ENCODE measurements around the gene KCNJ18.
"Not testable (repeated sequence)": the region's sequence is repeated elsewhere in the genome, so short reads cannot be mapped to it uniquely, and the experiment has no call there.

Gene KCNJ18

GRCh38 chr17:21691883-21692703, at the start of gene KCNJ18:
KCNJ18 (plus strand) TSS chr17:21692523; CDS start chr17:21702787, 10,264 bp downstream.
- DNase-seq: not testable (repeated sequence)

GRCh38 chr17:21648125-21648524, 44.2 kb upstream of the KCNJ18 start:
- not testable (repeated sequence) for DNase-seq

GRCh38 chr17:21650043-21650442, 42.3 kb upstream of the KCNJ18 start:
- not testable (repeated sequence) for DNase-seq

- DNase-seq: not testable (repeated sequence)
Observed at GRCh38 chr17:21652049-21652448, 40.3 kb upstream of the KCNJ18 start.

GRCh38 chr17:21653211-21653610, 39.1 kb upstream of the KCNJ18 start:
- not testable (repeated sequence) for DNase-seq

DNA sequence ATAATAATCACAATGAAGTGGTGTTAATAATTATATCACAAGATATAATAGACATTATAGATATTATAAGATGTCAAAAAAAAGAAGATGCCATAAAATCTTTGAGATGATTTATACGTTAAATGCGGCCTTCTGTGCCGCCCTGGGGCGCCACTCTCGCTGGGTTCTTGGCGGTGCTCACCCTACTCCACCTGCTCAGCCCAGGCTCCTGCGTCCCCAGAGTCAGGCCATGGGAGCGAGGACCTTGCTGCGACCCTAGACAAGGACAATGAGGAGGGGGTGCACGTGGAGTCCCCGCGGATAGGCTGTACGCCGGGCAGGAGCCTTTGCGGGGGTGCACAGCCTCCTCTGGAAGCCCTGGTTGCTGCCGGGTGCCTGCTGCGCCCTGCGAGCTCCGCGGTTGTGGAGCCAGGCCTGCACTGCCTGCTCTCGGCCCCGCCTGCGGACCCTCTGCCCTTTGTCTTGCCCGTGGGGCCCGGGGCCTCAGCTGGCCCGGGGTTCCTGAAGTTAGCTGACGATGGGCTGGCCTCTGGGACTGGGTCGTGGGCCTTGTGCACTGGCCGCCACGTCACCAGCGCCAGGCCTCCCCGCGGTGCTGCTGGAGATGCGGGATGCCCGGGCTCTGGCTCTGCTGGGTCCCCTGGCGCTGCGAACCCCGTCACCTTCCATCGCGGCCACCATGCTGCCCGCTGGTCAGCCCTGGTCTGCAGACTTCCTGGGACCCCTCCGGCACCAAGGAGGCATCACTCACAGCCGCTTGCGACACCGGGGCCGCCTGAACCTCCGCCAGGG, 35.6 kb upstream of the KCNJ18 start:
- not testable (repeated sequence) for DNase-seq

DNA sequence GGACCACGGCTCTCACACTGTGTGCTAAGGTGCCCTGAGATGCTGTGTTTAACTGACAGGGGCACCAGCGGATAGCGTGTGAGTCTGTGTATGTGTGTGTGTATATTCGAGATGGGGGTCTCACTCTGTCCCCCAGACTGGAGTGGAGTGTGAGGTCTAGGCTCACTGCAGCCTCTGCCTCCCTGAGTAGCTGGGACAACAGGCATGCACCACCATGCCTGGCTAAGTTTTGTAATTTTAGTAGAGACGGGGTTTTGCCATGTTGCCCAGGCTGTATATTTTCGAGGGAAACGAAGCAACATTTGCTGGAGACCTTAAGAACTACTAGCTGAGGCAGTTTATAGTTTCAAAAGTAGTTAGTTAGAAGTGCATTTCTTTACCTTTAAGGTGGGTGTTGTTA, 32.7 kb upstream of the KCNJ18 start:
- DNase-seq: not testable (repeated sequence)

DNA sequence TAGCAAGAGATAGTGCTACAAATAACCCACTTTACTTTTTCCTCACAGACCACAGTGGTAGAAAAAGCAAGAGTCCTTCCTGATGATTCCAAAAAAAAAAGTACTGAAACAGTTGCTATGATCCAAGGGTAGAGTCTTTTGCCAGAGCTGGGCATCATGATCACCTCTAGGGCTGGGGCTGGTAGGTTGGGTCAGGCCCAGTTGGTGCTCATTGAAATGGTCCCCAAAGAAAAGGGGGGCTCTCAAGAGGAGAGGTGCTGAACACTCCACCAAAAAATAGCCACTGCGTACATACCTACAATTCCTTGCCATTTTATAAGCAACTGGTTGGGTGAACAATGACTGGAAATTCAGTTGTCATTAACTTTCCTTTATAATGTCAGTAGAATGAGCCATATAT, 30.9 kb upstream of the KCNJ18 start:
- not testable (repeated sequence) for DNase-seq

DNA sequence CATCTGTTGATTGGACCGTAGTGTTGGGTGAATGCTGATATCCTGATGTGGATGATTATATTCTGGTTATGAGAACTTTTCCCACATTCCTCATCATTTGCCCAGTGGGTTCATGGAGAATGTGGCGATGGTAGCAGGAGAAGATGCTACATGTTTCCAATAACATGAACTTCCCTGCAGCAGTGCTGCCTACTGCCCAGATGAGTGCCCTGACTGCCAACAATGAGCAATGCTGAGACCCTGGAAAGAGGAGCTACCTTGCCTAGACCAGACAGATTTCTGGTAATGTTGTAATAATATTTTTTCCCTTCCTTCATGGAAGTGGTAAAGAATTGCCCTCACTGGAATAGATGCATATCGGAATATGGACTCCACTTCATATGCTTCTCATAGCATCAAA, 29.2 kb upstream of the KCNJ18 start:
- DNase-seq: not testable (repeated sequence)

- not testable (repeated sequence) for DNase-seq
Observed at GRCh38 chr17:21663614-21664474, 28.5 kb upstream of the KCNJ18 start.

GRCh38 chr17:21665171-21665570, 27.2 kb upstream of the KCNJ18 start:
- DNase-seq: not testable (repeated sequence)

DNA sequence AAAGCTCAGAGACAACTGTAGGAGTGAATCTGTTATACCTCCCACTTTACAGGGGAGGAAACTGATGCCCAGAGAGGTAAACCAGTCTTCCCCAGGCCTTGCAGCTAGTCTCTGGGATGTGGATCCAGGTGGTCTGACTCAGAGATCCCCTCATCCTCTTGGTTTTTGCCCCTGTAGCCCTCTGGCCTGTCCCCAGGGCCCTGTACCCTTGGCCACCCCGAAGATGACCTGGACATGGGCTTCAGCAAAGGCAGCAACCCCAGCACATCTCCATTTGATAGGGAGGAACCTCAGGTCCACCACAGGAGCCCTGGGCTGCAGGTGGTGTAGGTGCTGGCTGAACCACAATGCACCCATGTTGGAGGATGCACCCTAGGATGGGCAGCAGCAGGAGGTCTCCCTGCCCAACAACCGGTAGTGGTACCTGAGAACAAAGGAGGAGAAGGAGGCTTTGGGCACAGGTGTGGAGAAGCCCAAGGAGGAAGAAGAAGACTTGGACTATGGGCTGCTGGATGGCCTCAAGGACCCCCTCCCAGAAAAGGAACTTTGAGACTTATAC, 26.3 kb upstream of the KCNJ18 start:
- DNase-seq: not testable (repeated sequence)

DNA sequence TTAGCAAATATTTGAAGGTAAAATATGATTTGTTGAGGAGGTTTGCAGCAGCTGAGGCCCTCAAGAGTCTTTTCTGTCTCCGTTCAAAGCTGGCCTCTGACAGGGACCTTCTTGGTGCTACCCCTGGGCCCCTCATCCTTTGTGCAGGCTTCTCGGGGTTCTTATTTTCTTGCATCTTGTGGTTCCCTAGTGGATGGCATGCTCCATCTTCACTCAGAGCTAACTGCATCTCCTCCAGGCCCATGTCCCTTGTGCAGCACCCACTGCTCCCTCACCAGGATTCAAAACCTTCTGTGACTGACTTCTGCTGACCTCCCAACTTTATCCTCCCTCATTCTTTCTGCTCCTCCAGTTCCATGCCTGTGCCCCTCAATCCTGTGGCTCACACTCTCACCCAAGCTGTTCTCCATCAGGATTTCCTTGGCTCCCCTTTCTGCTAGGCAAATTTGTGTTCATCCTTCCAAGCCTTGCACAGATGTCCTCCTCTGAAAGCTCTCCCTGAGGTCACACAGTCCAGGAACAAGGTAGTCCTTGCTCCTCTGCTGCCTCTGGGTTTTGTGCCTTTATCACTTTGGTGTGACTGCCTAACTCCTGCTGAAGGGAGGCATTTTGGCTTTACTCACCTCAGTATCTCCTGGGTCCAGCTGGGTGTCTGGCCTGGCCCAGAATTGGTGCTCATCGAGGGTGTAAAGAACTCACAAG, 25.5 kb upstream of the KCNJ18 start:
- not testable (repeated sequence) for DNase-seq

DNA sequence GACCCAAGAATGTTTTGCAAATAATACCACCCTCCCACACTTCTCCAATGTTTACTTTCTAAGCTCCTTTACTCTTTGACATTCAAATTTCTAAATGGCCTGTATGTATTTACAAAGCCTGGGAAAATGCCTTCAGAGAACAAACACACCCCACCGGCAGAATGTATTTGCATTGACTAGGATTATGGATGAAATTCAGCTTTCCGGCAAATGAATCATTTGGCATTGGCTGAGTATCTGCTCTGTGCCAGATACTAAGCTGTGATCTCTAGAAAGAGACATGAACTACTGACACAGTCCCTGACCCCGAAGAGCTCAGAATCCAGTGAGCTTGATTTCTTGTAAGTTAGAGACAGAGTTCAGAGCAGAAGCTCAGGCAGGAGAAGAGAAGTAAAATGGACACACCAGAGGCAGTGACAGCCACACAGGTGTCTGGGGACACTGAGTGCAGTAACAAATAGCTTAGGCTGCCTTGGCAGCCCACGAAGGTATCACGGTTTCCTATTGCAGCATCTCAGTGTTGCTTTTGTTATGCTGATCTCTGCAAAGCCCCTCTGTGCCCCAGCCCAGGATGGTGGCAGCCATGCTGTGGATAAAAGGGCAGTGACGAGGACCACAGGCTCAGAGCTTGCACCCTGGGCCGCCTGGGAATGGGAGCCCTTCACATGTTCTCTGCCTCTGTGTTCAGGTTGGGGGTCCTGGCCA, 24.8 kb upstream of the KCNJ18 start:
- not testable (repeated sequence) for DNase-seq

DNA sequence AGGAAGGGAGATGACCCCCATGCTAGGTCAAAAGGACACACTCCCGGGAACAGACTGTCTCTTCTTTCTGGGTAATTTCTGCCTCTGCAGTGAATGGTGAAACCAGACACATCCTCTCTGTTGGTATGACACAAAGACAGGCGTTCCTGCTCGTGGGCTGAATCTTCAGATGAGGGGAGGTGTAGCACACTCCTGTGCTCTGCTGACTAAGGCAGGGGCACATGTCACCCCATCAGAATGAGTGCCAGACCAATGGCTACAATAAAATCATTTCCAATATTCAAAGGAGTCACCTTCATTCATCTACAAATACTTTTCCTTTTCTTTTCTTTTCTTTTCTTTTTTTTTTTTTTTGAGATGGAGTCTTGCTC, 24.2 kb upstream of the KCNJ18 start:
- DNase-seq: not testable (repeated sequence)

DNA sequence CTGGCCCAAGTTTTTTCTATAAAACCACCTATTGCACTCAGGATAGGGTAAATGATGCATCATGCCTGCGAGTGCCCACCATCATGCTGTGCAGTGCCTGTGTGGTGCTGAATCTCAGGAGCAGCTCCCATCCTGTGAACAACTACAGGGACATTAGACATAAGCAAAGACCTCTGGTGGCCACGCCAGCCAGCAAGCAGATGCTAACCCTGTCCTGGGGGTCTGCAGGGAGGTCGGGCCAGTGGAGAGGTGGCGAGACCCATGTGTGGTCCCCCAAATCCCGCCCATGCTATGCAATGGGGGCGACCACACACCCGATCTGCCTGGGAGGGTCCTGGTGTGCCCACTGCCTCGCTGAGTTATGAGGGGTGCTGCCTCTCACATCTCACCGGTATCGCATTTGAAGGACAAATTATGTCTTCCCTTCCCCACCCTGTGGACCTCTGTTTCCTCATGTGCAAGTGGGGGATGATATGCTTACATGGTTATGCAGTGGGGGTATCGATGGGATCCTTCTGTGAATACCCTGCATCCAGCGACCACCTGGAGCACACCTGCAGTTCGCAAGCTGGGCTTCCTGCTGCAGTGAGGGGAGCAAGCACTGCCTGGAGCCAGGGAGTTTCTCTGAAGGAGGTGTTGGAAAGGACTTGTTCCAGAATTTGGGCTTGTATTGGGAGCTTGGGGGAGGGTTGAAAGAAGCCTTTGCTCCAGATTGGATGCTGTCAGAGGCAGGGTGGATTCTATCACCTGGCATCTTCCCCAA, 23.4 kb upstream of the KCNJ18 start:
- not testable (repeated sequence) for DNase-seq

GRCh38 chr17:21669616-21670360, 22.5 kb upstream of the KCNJ18 start:
- DNase-seq: not testable (repeated sequence)

DNA sequence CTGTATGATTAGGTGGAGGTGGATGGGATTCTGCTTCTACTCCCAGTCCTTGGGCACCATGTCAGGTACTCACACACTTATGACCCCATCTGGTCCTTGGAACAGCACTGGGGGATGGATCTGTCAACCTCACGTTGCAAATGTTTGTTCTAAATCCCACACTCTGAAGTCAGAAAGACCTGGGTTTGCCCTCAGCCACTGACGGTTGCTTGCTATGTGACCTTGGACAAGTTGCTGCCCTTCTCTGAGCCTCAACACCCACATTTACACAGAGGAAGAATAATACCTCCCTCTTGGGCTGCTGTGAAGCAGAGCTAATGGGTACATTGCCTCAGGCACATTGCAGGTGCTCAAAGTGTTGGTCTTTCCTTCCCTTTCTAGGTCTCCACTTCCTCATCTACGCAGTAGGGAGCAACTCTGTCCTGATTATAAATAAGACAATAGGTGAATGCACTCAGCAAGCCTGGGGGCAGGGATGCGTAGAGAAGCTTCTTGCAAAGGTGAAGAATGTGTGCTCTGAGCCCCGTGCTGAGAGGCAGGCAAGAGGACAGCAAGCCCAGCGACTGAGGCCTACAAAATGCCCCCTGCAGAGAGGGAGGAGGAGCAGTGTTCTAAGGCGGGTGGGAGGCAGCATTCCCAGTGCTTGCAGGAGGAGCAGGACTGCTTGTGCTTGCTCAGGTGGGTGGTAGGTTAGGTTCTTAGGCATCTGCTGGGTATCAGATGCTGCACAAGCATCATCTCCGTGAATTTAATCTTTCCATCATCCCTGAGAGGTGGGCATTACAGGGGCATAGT, 21.8 kb upstream of the KCNJ18 start:
- DNase-seq: not testable (repeated sequence)

GRCh38 chr17:21671437-21671836, 20.9 kb upstream of the KCNJ18 start:
- not testable (repeated sequence) for DNase-seq
